HUES48 (cell line): ENCODE results near the gene ZNF276.
"Not testable (repeated sequence)": the region's sequence is repeated elsewhere in the genome, so short reads cannot be mapped to it uniquely, and the experiment has no call there.

Experiments
- H3K27ac ChIP-seq: one replicate; pipeline ENCODE4 v1.7.0; 2013; ENCODE audit warnings: low read depth, low read length, inconsistent platforms
- H3K27me3 ChIP-seq: 2 replicates; pipeline ENCODE4 v1.6.1; 2013; ENCODE audit warnings: mild to moderate bottlenecking, low read length; ENCODE audit not compliant: control insufficient read depth, insufficient read depth
- H3K36me3 ChIP-seq: 2 replicates; pipeline ENCODE4 v1.6.1; 2013; ENCODE audit warnings: low read length; ENCODE audit not compliant: control insufficient read depth, insufficient read depth
- H3K4me1 ChIP-seq: 2 replicates; pipeline ENCODE4 v1.6.1; 2013; ENCODE audit warnings: mild to moderate bottlenecking, low read length; ENCODE audit not compliant: control insufficient read depth, insufficient read depth
- H3K4me3 ChIP-seq: 2 replicates; pipeline ENCODE4 v1.5.1; 2013; ENCODE audit warnings: mild to moderate bottlenecking, low read depth, low read length
- H3K9ac ChIP-seq: 2 replicates; pipeline ENCODE4 v1.6.1; 2013; ENCODE audit warnings: mild to moderate bottlenecking, low read depth, low read length, moderate library complexity
- H3K9me3 ChIP-seq: 2 replicates; pipeline ENCODE4 v1.6.1; 2013; ENCODE audit warnings: low read length; ENCODE audit not compliant: control insufficient read depth, insufficient read depth

The ZNF276 gene

GRCh38 chr16:89697161-89697615 lies 24.1 kb upstream of the ZNF276 start:
- Histone ChIP-seq H3K27ac (no peak overlapping the region), H3K27me3 (no peaks in the 10 kb centered on the region), H3K9me3 (no peaks in the 10 kb centered on the region), H3K4me3 (no peak overlapping the region), H3K9ac (no peak overlapping the region), H3K4me1 (peaks cover 8% of the 10 kb centered on the region), H3K36me3 (peaks cover 40% of the 10 kb centered on the region)

- no peaks in the 10 kb centered on the region for H3K9me3 ChIP-seq
- H3K4me1 ChIP-seq: peaks cover 8% of the 10 kb centered on the region
- H3K36me3 ChIP-seq: peaks cover 36% of the 10 kb centered on the region
- no peak overlapping the region for H3K9ac ChIP-seq
- no peak overlapping the region for H3K4me3 ChIP-seq
- H3K27me3 ChIP-seq: no peaks in the 10 kb centered on the region
- no peak overlapping the region for H3K27ac ChIP-seq
Measured at GRCh38 chr16:89697616-89698331, 23.6 kb upstream of the ZNF276 start.

GRCh38 chr16:89698717-89699116 lies 22.6 kb upstream of the ZNF276 start:
- H3K27ac ChIP-seq: not testable (repeated sequence)

GRCh38 chr16:89699629-89700099 lies 21.7 kb upstream of the ZNF276 start:
- Histone ChIP-seq H3K9ac (peak overlapping the region; percentile 39), H3K27ac (peak overlapping the region; percentile 79), H3K36me3 (peaks cover 22% of the 10 kb centered on the region), H3K4me3 (peak overlapping the region; percentile 27; the same call in 1 of the 2 replicates)
- not testable (repeated sequence) for H3K27me3 ChIP-seq, H3K9me3 ChIP-seq, H3K4me1 ChIP-seq

More at GRCh38 chr16:89698717-89699116, 22.6 kb upstream of the ZNF276 start:
- H3K4me1 ChIP-seq, H3K9me3 ChIP-seq, H3K4me3 ChIP-seq, H3K27me3 ChIP-seq, H3K9ac ChIP-seq: not testable (repeated sequence)
- peaks cover 29% of the 10 kb centered on the region for H3K36me3 ChIP-seq

GRCh38 chr16:89700100-89700648 lies 21.2 kb upstream of the ZNF276 start:
- H3K9ac ChIP-seq: peak overlapping the region; percentile 39
- peaks cover 15% of the 10 kb centered on the region for H3K27me3 ChIP-seq
- H3K9me3 ChIP-seq: no peaks in the 10 kb centered on the region
- peaks cover 8% of the 10 kb centered on the region for H3K4me1 ChIP-seq
- peak overlapping the region; percentile 85 for H3K27ac ChIP-seq
- H3K4me3 ChIP-seq: peak overlapping the region; percentile 95
- H3K36me3 ChIP-seq: peaks cover 19% of the 10 kb centered on the region

GRCh38 chr16:89700649-89701424 lies 20.5 kb upstream of the ZNF276 start:
- H3K9ac ChIP-seq: peak overlapping the region; percentile 37; the same call in 1 of the 2 replicates
- peaks cover 12% of the 10 kb centered on the region for H3K36me3 ChIP-seq
- H3K27ac ChIP-seq: peak overlapping the region; percentile 85
- peaks cover 8% of the 10 kb centered on the region for H3K4me1 ChIP-seq
- H3K4me3 ChIP-seq: peak overlapping the region; percentile 95
- H3K9me3 ChIP-seq: no peaks in the 10 kb centered on the region
- peaks cover 15% of the 10 kb centered on the region for H3K27me3 ChIP-seq

DNA sequence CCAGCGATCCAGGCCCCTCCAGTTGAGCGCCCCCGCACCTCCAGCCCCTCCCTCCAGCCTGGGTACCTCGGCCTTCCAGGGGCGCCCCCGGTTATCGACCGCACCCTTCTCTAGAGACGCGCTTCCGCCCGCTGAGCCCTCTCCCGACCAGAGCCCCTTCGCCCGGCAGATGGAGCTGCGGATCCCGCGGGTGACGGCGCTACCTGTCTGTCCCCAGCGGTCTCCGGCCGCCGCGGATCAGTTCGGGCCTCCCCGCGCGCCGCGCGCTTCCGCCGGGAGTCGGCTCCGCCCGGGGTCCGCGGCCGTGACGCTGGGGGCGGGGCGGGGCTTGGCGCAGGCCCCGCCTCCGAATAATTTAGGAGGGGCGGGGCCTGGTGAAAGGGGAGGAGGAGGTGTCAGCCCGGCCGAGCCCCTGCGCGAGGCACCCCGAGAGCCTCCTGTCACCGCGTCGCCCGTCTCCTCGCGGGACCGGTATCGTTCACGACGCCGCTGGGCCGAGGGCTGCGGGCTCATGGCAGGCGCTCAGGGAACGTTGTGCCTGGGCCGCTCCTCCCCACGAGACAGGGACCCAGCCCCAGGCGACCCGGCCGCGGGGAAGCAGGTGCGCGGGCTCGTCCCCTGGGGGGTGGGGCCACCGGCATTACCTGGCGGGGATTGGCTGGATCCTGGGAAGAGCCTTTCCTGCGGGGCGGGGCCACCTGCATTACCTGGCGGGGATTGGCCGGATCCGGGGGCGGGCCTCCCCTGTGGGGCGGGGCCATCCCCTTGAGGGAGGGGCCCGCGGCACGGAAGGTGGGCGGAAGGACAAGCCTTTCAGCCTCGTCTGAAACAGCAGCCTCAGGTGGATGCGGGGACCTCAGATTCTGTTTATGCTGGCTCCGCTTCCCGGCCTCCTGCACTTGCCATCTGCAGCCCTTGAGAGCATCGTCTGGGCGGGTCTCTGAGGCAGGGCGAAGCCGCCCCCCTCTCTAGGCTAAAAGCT lies 19.6 kb upstream of the ZNF276 start, which contains the start of gene SPATA2L:
SPATA2L (minus strand) TSS at position 281 of the 982 bp plus-strand sequence. CDS start 473 bp downstream, outside the sequence.
- peaks cover 6% of the 10 kb centered on the region; the same call in 1 of the 2 replicates for H3K36me3 ChIP-seq
- peak within 1 kb of the TSS; percentile 37; the same call in 1 of the 2 replicates for H3K9ac ChIP-seq
- peak within 1 kb of the TSS; percentile 95 for H3K4me3 ChIP-seq
- peaks cover 8% of the 10 kb centered on the region for H3K4me1 ChIP-seq
- peak within 1 kb of the TSS; percentile 85 for H3K27ac ChIP-seq
- no peaks in the 10 kb centered on the region for H3K9me3 ChIP-seq
- H3K27me3 ChIP-seq: peaks cover 15% of the 10 kb centered on the region

- no peak overlapping the region for H3K4me3 ChIP-seq
- H3K4me1 ChIP-seq: peaks cover 12% of the 10 kb centered on the region
- H3K27ac ChIP-seq: no peak overlapping the region
- peaks cover 17% of the 10 kb centered on the region for H3K27me3 ChIP-seq
- H3K9me3 ChIP-seq: no peaks in the 10 kb centered on the region
- 0 out of 2 replicates have a peak, but pooled peaks cover under 1% of the 10 kb centered on the region for H3K36me3 ChIP-seq
- no peak overlapping the region for H3K9ac ChIP-seq
Measured at GRCh38 chr16:89704281-89704680, 17.1 kb upstream of the ZNF276 start.

DNA sequence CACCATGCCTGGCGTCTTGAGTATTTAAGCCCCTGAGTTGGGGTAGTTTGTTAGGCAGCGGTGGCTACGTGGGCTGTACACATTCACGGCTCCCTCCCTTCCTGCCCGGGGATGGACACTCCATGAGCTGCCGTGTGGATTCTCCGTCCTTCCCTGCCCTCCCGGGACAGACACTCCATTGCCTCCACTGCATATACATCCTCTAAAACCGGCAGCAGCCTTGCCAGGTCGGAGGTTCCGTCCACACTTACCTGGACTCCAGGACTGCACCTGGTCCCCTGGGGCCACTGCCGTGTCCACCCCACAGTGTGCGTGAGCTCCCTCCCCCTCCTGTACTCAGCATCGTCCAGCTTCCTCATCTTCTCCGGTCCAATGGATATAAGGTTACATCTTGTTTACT lies 16.3 kb upstream of the ZNF276 start:
- Histone ChIP-seq H3K27me3 (peaks cover 17% of the 10 kb centered on the region), H3K36me3 (no peaks in the 10 kb centered on the region), H3K9ac (no peak overlapping the region), H3K4me3 (no peak overlapping the region), H3K27ac (no peak overlapping the region), H3K4me1 (peaks cover 13% of the 10 kb centered on the region), H3K9me3 (no peaks in the 10 kb centered on the region)
